GM12878 (cell line): ENCODE data around the gene MESP2.

Experiments used
- PBX3 ChIP-seq: IDR thresholded peaks from 2 replicates; pipeline ENCODE4 v1.6.1; 2011; ENCODE audit warnings: mild to moderate bottlenecking, low read depth, low read length, moderate library complexity; ENCODE audit not compliant: insufficient replicate concordance
- POLR2A ChIP-seq: IDR thresholded peaks from 2 replicates; pipeline ENCODE4 v1.6.1; 2011; ENCODE audit warnings: low read depth, mild to moderate bottlenecking, low read length
- POLR2AphosphoS2 ChIP-seq: IDR thresholded peaks from 2 replicates; pipeline ENCODE4 v1.6.1; 2011; ENCODE audit warnings: low read depth, mild to moderate bottlenecking, low read length, improper control_type of control experiment, moderate library complexity
- SREBF2 ChIP-seq: IDR thresholded peaks from 2 replicates; pipeline ENCODE4 v1.6.1; 2012; ENCODE audit warnings: mild to moderate bottlenecking, low read length
- TF ChIP-seq, protein P1 (sequence below), 3 experiments: IDR thresholded peaks in 2 of 3; conservative IDR thresholded peaks in 1 of 3; 2 replicates each; pipeline ENCODE4 v1.5.1; 2011; ENCODE audit warnings: low read depth in 3 of 3, low read length in 3 of 3, mild to moderate bottlenecking in 3 of 3, control low read depth in 2 of 3, moderate library complexity in 2 of 3, inconsistent platforms in 1 of 3, mixed read lengths in 1 of 3; ENCODE audit not compliant: control insufficient read depth in 2 of 3, insufficient read depth in 1 of 3; ENCODE audit errors: extremely low read depth in 1 of 3

- TF ChIP-seq, protein P1, sequence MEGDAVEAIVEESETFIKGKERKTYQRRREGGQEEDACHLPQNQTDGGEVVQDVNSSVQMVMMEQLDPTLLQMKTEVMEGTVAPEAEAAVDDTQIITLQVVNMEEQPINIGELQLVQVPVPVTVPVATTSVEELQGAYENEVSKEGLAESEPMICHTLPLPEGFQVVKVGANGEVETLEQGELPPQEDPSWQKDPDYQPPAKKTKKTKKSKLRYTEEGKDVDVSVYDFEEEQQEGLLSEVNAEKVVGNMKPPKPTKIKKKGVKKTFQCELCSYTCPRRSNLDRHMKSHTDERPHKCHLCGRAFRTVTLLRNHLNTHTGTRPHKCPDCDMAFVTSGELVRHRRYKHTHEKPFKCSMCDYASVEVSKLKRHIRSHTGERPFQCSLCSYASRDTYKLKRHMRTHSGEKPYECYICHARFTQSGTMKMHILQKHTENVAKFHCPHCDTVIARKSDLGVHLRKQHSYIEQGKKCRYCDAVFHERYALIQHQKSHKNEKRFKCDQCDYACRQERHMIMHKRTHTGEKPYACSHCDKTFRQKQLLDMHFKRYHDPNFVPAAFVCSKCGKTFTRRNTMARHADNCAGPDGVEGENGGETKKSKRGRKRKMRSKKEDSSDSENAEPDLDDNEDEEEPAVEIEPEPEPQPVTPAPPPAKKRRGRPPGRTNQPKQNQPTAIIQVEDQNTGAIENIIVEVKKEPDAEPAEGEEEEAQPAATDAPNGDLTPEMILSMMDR (IDR thresholded peaks at IDR 0.05 in 2 of 3, conservative IDR thresholded peaks at IDR 0.05 in 1 of 3; ENCODE audit: control insufficient read depth in 2 of 3, extremely low read depth in 1 of 3, insufficient read depth in 1 of 3, low read depth in 3 of 3, low read length in 3 of 3), result no peak
- TF ChIP-seq POLR2A (no peak), SREBF2 (no peak), POLR2AphosphoS2 (no peak), PBX3 (no peak)
Observed at GRCh38 chr15:89783111-89783860, 7.2 kb downstream of the MESP2 start.
